Mucosa of rectum (tissue), 2 donors: ENCODE measurements around the gene PECR.

Experiments
- H3K27ac ChIP-seq, 2 donors: one replicate each; pipeline ENCODE4 v1.7.0; 2013; ENCODE audit warnings: inconsistent platforms in 2 of 2, low read depth in 2 of 2, low read length in 2 of 2
- H3K27me3 ChIP-seq, 2 donors: one replicate each; pipeline ENCODE4 v1.7.0; 2013; ENCODE audit warnings: low read length in 2 of 2; ENCODE audit not compliant: control insufficient read depth in 2 of 2, insufficient read depth in 2 of 2
- H3K36me3 ChIP-seq, 2 donors: one replicate each; pipeline ENCODE4 v1.7.0; 2013; ENCODE audit warnings: low read length in 2 of 2; ENCODE audit not compliant: control insufficient read depth in 2 of 2, insufficient read depth in 2 of 2
- H3K4me1 ChIP-seq, 2 donors: one replicate each; pipeline ENCODE4 v1.7.0; 2013; ENCODE audit warnings: low read length in 2 of 2, mild to moderate bottlenecking in 1 of 2; ENCODE audit not compliant: control insufficient read depth in 2 of 2, insufficient read depth in 2 of 2
- H3K4me3 ChIP-seq, 2 donors: one replicate each; pipeline ENCODE4 v1.7.0; 2013; ENCODE audit warnings: low read length in 2 of 2
- H3K9ac ChIP-seq, 2 donors: one replicate each; pipeline ENCODE4 v1.7.0; 2013; ENCODE audit warnings: low read length in 2 of 2, low read depth in 1 of 2, mild to moderate bottlenecking in 1 of 2
- H3K9me3 ChIP-seq, 2 donors: one replicate each; pipeline ENCODE4 v1.7.0; 2013; ENCODE audit warnings: low read length in 2 of 2; ENCODE audit not compliant: control insufficient read depth in 2 of 2
- donor health status: healthy.
- donor health status: Normal muscosa, but diverticular disease.

PECR gene

GRCh38 chr2:216057688-216058193 is 23.9 kb downstream of the PECR start:
- no peaks in the 10 kb centered on the region for H3K27me3 ChIP-seq
- H3K4me3 ChIP-seq: peak overlapping the region; percentile 59 to 69
- H3K36me3 ChIP-seq: peaks cover 0 to 3% of the 10 kb centered on the region in 2 donors
- H3K4me1 ChIP-seq: peaks cover 14 to 20% of the 10 kb centered on the region in 2 donors
- peak overlapping the region; percentile 82 to 85 for H3K27ac ChIP-seq
- peak overlapping the region; percentile 54 to 62 for H3K9ac ChIP-seq
- H3K9me3 ChIP-seq: no peaks in the 10 kb centered on the region

GRCh38 chr2:216056739-216057138 is 24.9 kb downstream of the PECR start:
- H3K9ac ChIP-seq: no peak overlapping the region
- H3K4me1 ChIP-seq: peaks cover 14 to 20% of the 10 kb centered on the region in 2 donors
- peak overlapping the region; percentile 82 to 85 for H3K27ac ChIP-seq
- H3K27me3 ChIP-seq: no peaks in the 10 kb centered on the region
- H3K36me3 ChIP-seq: peaks cover 0 to 3% of the 10 kb centered on the region in 2 donors
- no peaks in the 10 kb centered on the region for H3K9me3 ChIP-seq
- H3K4me3 ChIP-seq: no peak overlapping the region

- no peaks in the 10 kb centered on the region for H3K27me3 ChIP-seq
- H3K27ac ChIP-seq: no peak overlapping the region
- H3K9ac ChIP-seq: no peak overlapping the region
- peaks cover 0 to 3% of the 10 kb centered on the region in 2 donors for H3K36me3 ChIP-seq
- peaks cover 14 to 20% of the 10 kb centered on the region in 2 donors for H3K4me1 ChIP-seq
- H3K4me3 ChIP-seq: no peak overlapping the region
- no peaks in the 10 kb centered on the region for H3K9me3 ChIP-seq
Measured at GRCh38 chr2:216055680-216056079, 25.9 kb downstream of the PECR start.

GRCh38 chr2:216052420-216052819 is 29.2 kb downstream of the PECR start:
- H3K27me3 ChIP-seq: no peaks in the 10 kb centered on the region
- no peak overlapping the region for H3K27ac ChIP-seq
- H3K9me3 ChIP-seq: no peaks in the 10 kb centered on the region
- H3K36me3 ChIP-seq: peaks cover 0 to 4% of the 10 kb centered on the region in 2 donors
- peaks cover 5 to 10% of the 10 kb centered on the region in 2 donors for H3K4me1 ChIP-seq
- H3K4me3 ChIP-seq: no peak overlapping the region
- H3K9ac ChIP-seq: no peak overlapping the region

GRCh38 chr2:216051350-216051749 is 30.3 kb downstream of the PECR start:
- H3K4me1 ChIP-seq: peaks cover 0 to 2% of the 10 kb centered on the region in 2 donors
- no peak overlapping the region for H3K27ac ChIP-seq
- no peaks in the 10 kb centered on the region for H3K9me3 ChIP-seq
- H3K36me3 ChIP-seq: peaks cover 0 to 4% of the 10 kb centered on the region in 2 donors
- no peaks in the 10 kb centered on the region for H3K27me3 ChIP-seq
- H3K4me3 ChIP-seq: no peak overlapping the region
- H3K9ac ChIP-seq: no peak overlapping the region

- H3K36me3 ChIP-seq: peaks cover 0 to 7% of the 10 kb centered on the region in 2 donors
- no peak overlapping the region for H3K9ac ChIP-seq
- no peak overlapping the region for H3K4me3 ChIP-seq
- no peaks in the 10 kb centered on the region for H3K27me3 ChIP-seq
- no peak overlapping the region for H3K27ac ChIP-seq
- no peaks in the 10 kb centered on the region for H3K9me3 ChIP-seq
- H3K4me1 ChIP-seq: no peaks in the 10 kb centered on the region
Measured at GRCh38 chr2:216049452-216049851, 32.2 kb downstream of the PECR start.

- Histone ChIP-seq H3K4me3 (no peak overlapping the region), H3K9me3 (no peaks in the 10 kb centered on the region), H3K9ac (no peak overlapping the region), H3K27me3 (no peaks in the 10 kb centered on the region), H3K36me3 (peaks cover 6 to 7% of the 10 kb centered on the region in 2 donors), H3K27ac (no peak overlapping the region), H3K4me1 (no peaks in the 10 kb centered on the region)
Measured at GRCh38 chr2:216047397-216047796, 34.2 kb downstream of the PECR start.

- Histone ChIP-seq H3K4me1 (no peaks in the 10 kb centered on the region), H3K4me3 (no peak overlapping the region), H3K27me3 (no peaks in the 10 kb centered on the region), H3K36me3 (peaks cover 7 to 17% of the 10 kb centered on the region in 2 donors), H3K9ac (no peak overlapping the region), H3K27ac (no peak overlapping the region), H3K9me3 (no peaks in the 10 kb centered on the region)
Measured at GRCh38 chr2:216044883-216045486, 36.6 kb downstream of the PECR start.

GRCh38 chr2:216043949-216044348 is 37.7 kb downstream of the PECR start:
- no peak overlapping the region for H3K9ac ChIP-seq

GRCh38 chr2:216041438-216041837 is 40.2 kb downstream of the PECR start:
- H3K27me3 ChIP-seq: no peaks in the 10 kb centered on the region
- no peaks in the 10 kb centered on the region for H3K4me1 ChIP-seq
- no peak overlapping the region for H3K4me3 ChIP-seq
- H3K9ac ChIP-seq: no peak overlapping the region
- H3K36me3 ChIP-seq: peaks cover 11 to 20% of the 10 kb centered on the region in 2 donors
- H3K27ac ChIP-seq: no peak overlapping the region
- H3K9me3 ChIP-seq: no peaks in the 10 kb centered on the region

More at GRCh38 chr2:216043949-216044348, 37.7 kb downstream of the PECR start:
- Histone ChIP-seq H3K4me1 (no peaks in the 10 kb centered on the region), H3K36me3 (peaks cover 11 to 24% of the 10 kb centered on the region in 2 donors), H3K27ac (no peak overlapping the region), H3K4me3 (no peak overlapping the region), H3K27me3 (no peaks in the 10 kb centered on the region), H3K9me3 (no peaks in the 10 kb centered on the region)
